Measurements from ENCODE around the gene PKNOX2.

- TF ChIP-seq CTCF (IDR thresholded peaks at IDR 0.05), result no peak
- TF ChIP-seq POLR2A (IDR thresholded peaks at IDR 0.05), result no peak
Measured at GRCh38 chr11:125270106-125270505, 105.6 kb downstream of the PKNOX2 start.

All from gastroesophageal sphincter (tissue), 3 donors.